Kidney (tissue), 14 donors: ENCODE results near the gene CENPU. TPM values are rescaled to one million over a fixed set of nuclear protein-coding genes. Genes with fewer than 3 reads are reported as not detected.
"Not testable (repeated sequence)": the region's sequence is repeated elsewhere in the genome, so short reads cannot be mapped to it uniquely, and the experiment has no call there.

Experiments
- DNase-seq, 5 donors: peaks; one replicate each; pipeline ENCODE4 v3.0.0-alpha.2; 2013 to 2020
- FAIRE-seq: peaks from 2 replicates; lab custom pipeline; 2012; peaks lifted over from hg19 to GRCh38; lab: Jason Lieb, UNC
- H3K27ac ChIP-seq, 2 donors: one replicate each; pipeline ENCODE4 v1.7.0; 2013; ENCODE audit warnings: low read depth in 2 of 2, low read length in 2 of 2, inconsistent platforms in 1 of 2
- H3K27me3 ChIP-seq: one replicate; pipeline ENCODE4 v1.7.1; 2013; ENCODE audit warnings: low read length, inconsistent platforms; ENCODE audit not compliant: control insufficient read depth, insufficient read depth
- H3K36me3 ChIP-seq, 3 donors: one replicate each; pipeline versions ENCODE4 v1.7.0 to v1.7.1; 2013; ENCODE audit warnings: low read length in 3 of 3, control low read depth in 1 of 3, inconsistent platforms in 1 of 3; ENCODE audit not compliant: insufficient read depth in 3 of 3, control insufficient read depth in 2 of 3
- H3K4me1 ChIP-seq, 3 donors: one replicate each; pipeline versions ENCODE4 v1.7.0 to v1.7.1; 2013; ENCODE audit warnings: low read length in 3 of 3, inconsistent platforms in 1 of 3, low read depth in 1 of 3; ENCODE audit not compliant: control insufficient read depth in 2 of 3, insufficient read depth in 2 of 3
- H3K4me3 ChIP-seq, 3 donors: one replicate each; pipeline versions ENCODE4 v1.7.0 to v1.8.1; 2013; ENCODE audit warnings: low read length in 3 of 3, control low read depth in 1 of 3, inconsistent platforms in 1 of 3
- H3K9ac ChIP-seq, 3 donors: one replicate each; pipeline versions ENCODE4 v1.7.0 to v1.7.1; 2013; ENCODE audit warnings: low read length in 3 of 3, control low read depth in 1 of 3, inconsistent platforms in 1 of 3
- H3K9me3 ChIP-seq, 3 donors: one replicate each; pipeline versions ENCODE4 v1.7.0 to v1.7.1; 2013; ENCODE audit warnings: low read length in 3 of 3, control low read depth in 1 of 3, inconsistent platforms in 1 of 3; ENCODE audit not compliant: control insufficient read depth in 2 of 3, insufficient read depth in 1 of 3
- CTCF ChIP-seq: IDR thresholded peaks from 3 replicates; pipeline ENCODE4 v1.5.1; 2012; ENCODE audit warnings: mild to moderate bottlenecking, moderate library complexity, borderline replicate concordance; ENCODE audit not compliant: insufficient read depth; ENCODE audit errors: extremely low read depth
- intact Hi-C: fragments of 100-400 bp; cut with DNase I; formaldehyde crosslinking; loops from one replicate; pipeline ENCODE4 v1.11.1; 2022
- polyA plus RNA-seq: library from polyadenylated mRNA; stranded (reverse); fragments of 350-450 nt; fragmentation: Illumina TruSeq; extraction: RNeasy Lipid Tissue Mini Kit (QIAGEN cat#74804); gene quantifications from one replicate; pipeline ENCODE4 v1.2.3, GENCODE V29; 2014; ENCODE audit warnings: low read depth, low replicate concordance; ENCODE audit not compliant: insufficient read depth
- total RNA-seq: library from RNA; stranded (reverse); fragmentation: NEBNext Ultra II Directional; extraction: Animal tissue kit (Norgen Biotek cat#: 25700); gene quantifications from one replicate; pipeline ENCODE4 v1.2.1, GENCODE V29; 2021
- donor health status: control.
- donor health status: control.
- donor health status: control.
- donor health status: control.
- donor health status: control.
- donor health status: DM: yes; HTN: yes; CAD: no.
- donor health status: Normal renal cell carcinoma (clear cell type).

Gene CENPU
- total and polyA plus RNA-seq, 2 donors from 2014 or later = 2.2 to 2.5 TPM

- no peaks in the 10 kb centered on the region for H3K9me3 ChIP-seq
- FAIRE-seq (peak; percentile 84), DNase-seq (peak in 4 of 5 donors; percentile 68 to 91 (median 84))
- no peaks in the 10 kb centered on the region for H3K36me3 ChIP-seq
- peak overlapping the region; percentile 92 to 98 for H3K27ac ChIP-seq
- H3K27me3 ChIP-seq = no peaks in the 10 kb centered on the region
- peak overlapping the region; percentile 18 to 42 (median 32) for H3K4me3 ChIP-seq
- TF ChIP-seq CTCF = peak; percentile 74
- peak overlapping the region; percentile 11 to 75 (median 21) for H3K9ac ChIP-seq
- intact Hi-C loops = no loop called here
- H3K4me1 ChIP-seq = peaks cover 3 to 47% (median 38%) of the 10 kb centered on the region in 3 donors
Measured at GRCh38 chr4:184745831-184746795, 12.2 kb upstream of the CENPU start.

DNA sequence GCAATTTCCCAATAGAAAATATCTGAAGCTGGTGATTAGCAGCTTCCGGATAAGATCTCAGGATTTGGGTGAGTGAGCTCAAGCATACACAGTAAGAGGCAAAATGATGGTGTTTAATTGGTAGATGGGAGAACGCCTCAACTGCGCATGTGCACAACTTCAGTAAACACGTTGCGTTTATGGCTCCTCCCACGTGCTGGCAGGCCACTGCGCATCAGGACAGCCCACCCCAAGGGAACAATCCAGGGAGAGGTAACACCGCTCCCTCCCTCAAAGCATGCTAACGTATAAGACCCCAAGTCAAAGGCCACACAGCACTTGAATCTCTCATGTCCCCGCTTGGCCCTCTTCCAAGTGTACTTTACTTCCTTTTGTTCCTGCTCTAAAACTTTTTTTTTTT lies 10.3 kb upstream of the CENPU start:
- intact Hi-C loops = no loop called here
- FAIRE-seq (no peak), DNase-seq (no peak)
- Histone ChIP-seq H3K36me3 (no peaks in the 10 kb centered on the region), H3K9me3 (no peaks in the 10 kb centered on the region), H3K9ac (no peak overlapping the region), H3K4me1 (peaks cover 3 to 44% (median 35%) of the 10 kb centered on the region in 3 donors), H3K27me3 (no peaks in the 10 kb centered on the region), H3K27ac (peak overlapping the region in 1 of 2 donors; percentile 88), H3K4me3 (no peak overlapping the region)
- TF ChIP-seq CTCF = no peak

DNA sequence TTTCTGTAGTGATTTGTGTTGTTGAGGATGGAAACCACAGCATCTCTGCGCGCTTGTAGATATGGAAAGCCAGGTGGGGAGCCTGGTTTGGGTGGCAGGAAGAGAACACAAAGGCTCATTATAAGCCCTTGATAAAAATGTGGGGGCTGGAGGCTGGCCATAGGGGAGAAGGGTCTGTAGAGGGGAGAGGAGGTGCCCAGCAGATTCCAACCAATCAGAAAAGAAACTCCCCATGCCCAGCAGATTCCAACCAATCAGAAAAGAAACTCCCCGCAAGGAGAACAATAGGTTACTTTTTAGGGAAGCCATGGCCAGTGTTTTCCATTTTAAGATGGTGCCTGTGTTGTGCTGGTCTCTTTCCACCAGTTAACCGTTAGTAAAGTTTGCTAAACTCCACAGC lies 9.8 kb upstream of the CENPU start:
- DNase-seq (no peak), FAIRE-seq (no peak)
- Histone ChIP-seq H3K27me3 (no peaks in the 10 kb centered on the region), H3K9me3 (no peaks in the 10 kb centered on the region), H3K9ac (no peak overlapping the region), H3K27ac (peak overlapping the region in 1 of 2 donors; percentile 88), H3K4me1 (peaks cover 3 to 39% (median 31%) of the 10 kb centered on the region in 3 donors), H3K4me3 (no peak overlapping the region), H3K36me3 (no peaks in the 10 kb centered on the region)
- intact Hi-C loops = no loop called here
- TF ChIP-seq CTCF = no peak

DNA sequence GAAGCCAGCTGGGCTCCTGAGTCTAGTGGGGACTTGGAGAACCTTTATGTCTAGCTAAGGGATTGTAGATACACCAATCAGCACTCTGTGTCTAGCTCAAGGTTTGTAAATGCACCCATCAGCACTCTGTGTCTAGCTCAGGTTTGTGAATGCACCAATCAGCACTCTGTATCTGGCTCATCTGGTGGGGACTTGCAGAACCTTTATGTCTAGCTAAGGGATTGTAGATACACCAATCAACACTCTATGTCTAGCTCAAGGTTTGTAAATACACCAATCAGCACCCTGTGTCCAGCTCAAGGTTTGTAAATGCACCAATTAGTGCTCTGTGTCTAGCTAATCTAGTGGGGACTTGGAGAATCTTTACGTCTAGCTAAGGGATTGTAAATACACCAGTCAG lies 7.8 kb upstream of the CENPU start:
- H3K27ac ChIP-seq, H3K36me3 ChIP-seq, H3K4me3 ChIP-seq, intact Hi-C loops, DNase-seq, H3K9me3 ChIP-seq, FAIRE-seq, H3K9ac ChIP-seq, H3K27me3 ChIP-seq: not testable (repeated sequence)
- peaks cover 3 to 19% (median 16%) of the 10 kb centered on the region in 3 donors for H3K4me1 ChIP-seq
